Activated CD8-positive, alpha-beta memory T cell treated with anti-CD3 and anti-CD28 coated beads, Interleukin-2, amount 50 U/mL, for 24 hours (primary cell): ENCODE data around the gene TENT5C.
"Not testable (repeated sequence)": the region's sequence is repeated elsewhere in the genome, so short reads cannot be mapped to it uniquely, and the experiment has no call there.

Source experiments
- DNase-seq: peaks from one replicate; pipeline ENCODE4 v3.0.0-alpha.2; 2020; ENCODE audit errors: extremely low read depth

The TENT5C gene

DNA sequence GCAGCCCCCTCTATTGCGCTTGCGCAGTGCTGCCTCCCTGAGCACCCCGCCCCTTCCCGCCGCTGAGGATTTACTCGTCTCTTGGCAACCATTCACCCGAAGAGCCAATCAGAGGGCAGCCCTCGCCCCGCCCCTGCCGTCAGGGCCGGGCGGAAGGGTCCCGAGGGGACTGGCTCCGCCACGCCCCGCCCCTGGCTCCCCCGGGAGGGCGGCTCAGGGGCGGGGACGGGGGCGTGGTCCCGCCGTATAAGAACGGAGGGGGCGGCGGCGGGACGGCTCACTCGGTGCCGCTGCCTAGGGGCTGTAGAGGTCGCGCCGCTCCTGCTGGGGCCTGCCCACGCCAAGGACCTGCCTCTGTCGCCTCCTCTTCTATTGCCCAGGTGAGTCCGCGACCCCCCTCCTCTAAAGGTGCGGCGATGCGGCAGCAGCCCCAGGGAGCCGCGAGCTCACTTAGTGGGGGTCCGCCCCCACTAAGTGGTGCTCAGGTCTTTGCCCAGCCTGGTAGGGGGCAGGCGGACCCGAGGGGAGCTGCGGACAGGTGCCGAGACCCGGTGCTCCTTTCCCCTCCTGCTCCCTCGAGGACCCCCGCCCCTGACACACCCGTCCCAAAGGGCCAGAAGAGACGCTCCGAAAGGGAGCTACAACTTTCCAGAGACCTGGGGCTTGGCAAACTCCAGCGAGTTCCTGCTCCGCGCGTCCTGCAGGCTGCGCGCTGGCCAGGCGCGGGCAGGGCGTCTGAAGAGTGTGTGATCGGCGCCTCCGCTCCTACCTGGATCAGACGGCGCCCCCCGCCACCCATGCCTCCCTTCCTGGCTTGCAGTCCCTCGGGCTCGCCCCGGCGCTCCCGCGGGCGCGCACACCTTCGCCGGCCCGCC, at the start of gene TENT5C:
Gene TENT5C, plus strand, starts transcription at position 275 of the 875 bp plus-strand sequence. CDS start 16,821 bp downstream, outside the sequence.
- DNase-seq: peak; percentile 94

DNA sequence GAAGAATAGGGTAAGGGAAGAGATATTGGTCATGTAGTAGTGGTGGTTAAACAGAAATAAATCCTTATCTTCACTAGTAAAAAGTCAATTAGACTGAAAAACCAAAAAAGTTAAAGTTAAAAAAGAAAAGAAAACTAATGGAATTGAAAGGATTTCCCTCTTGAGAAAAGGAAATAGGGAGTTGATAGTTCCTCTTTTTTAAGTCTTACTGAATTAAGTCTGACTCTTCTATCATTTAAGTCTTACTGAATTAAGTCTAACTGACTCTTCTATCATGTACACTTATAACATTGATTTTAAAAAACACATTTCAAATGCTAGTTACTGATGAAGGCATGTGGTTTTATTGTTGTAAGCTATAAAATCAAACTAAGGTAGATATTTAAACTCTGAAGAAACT, 49.5 kb upstream of the TENT5C start:
- no peak for DNase-seq

GRCh38 chr1:117556976-117557375, 48.9 kb upstream of the TENT5C start:
- DNase-seq: no peak

GRCh38 chr1:117558451-117558850, 47.4 kb upstream of the TENT5C start:
- DNase-seq: not testable (repeated sequence)

- DNase-seq: no peak
These were observed 46.7 kb upstream of the TENT5C start for GRCh38 chr1:117559139-117559538.

DNA sequence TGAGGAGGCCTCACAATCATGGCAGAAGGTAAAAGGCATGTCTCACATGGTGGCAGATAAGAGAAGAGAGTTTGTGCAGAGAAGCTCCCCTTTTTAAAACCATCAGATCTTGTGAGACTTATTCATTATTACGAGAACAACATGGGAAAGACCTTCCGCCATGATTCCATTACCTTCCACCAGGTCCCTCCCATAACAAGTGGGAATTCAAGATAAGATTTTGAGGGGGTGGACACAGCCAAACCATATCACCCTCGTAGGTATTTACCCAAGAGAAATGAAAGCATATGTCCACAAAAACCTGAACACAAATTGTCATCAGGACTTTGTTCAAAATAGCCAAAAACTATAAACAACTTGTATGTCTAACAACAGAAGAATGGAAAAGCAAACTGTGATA, 45.9 kb upstream of the TENT5C start:
- no peak for DNase-seq

DNA sequence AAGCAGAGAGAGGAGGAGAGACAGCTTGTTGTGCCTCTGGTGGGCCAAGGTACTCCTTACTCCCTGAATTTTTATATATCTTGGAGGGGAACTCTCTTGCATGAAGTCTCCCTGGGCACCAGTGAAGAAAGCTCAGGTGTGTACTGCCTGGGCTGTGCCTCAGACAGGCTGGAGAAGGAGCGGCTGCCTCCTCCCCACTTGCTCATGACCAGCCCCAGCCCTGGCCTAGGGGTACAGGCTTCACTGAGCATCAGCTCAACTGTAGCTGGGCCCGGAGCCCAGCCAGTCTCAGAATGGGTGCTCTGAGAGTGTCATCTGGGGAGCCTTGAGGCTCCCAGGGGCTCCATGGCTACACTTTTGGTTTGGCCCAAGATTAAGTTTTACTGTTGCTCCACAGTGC, 44.8 kb upstream of the TENT5C start:
- DNase-seq: no peak

- no peak for DNase-seq
These were observed 44.3 kb upstream of the TENT5C start for GRCh38 chr1:117561551-117561950.

- DNase-seq: no peak
These were observed 43.0 kb upstream of the TENT5C start for GRCh38 chr1:117562581-117563491.

GRCh38 chr1:117563492-117563875, 42.4 kb upstream of the TENT5C start:
- DNase-seq: no peak

DNA sequence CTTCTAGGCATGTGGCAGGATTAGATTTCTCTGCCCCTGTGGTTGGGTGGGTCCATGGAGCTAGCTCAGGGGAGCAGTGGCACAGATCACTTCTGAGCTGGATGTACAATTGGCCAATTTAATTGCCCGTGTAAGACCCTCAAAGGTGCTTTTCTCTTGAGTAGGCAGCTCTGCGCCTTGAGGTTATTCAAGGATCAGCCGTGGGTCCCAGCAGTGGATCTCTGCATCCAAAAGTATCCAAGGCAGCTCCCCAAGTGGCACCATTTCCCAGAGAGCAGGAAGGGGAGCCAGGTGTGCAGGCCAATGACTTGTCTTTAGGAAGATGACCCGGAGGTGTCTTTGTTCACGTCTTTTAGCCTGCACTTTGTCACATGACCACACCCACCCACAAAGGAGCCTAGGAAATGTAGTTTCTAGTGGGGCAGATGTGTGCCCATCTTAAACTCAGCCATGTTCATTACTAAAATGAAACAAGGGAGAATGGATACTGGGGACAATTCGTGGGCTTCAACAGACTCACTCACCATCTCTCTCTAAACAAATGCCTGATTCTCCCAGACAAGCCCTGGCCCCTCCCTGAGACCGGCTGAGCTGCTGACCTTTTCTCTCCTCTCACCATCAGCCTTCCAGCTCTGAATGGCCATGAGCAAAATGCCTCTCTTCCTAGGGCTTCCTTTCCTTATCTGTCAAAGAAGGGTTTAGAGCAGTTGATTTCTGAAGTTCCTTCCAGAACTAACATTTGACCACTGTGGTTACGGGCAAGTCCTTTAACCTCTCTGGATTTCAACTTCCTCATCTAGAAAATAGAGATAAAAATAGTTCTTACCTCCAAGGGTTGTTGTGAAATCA, 41.4 kb upstream of the TENT5C start:
- no peak for DNase-seq

GRCh38 chr1:117565076-117565556, 40.7 kb upstream of the TENT5C start:
- no peak for DNase-seq

- DNase-seq: no peak
These were observed 39.9 kb upstream of the TENT5C start for GRCh38 chr1:117565745-117566455.

DNA sequence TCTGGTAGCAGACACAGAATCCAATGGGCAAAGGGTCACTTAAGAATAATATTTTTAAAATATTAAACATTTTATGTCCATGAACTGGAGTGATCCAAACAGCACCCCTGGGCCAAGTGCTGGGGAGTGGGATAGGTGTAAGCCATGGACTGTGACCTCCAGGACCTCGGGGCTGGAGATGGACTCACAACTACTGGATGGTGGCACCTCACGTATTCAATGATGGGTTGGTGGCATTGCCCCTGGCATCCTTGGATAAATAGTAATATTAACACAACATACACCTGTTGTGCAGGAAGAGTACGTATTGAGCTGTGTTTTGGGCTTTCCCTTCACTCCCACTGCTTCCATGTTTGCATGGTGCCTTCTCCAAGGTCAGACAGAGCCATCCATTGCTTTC, 39.3 kb upstream of the TENT5C start:
- no peak for DNase-seq

- DNase-seq: no peak
These were observed 38.4 kb upstream of the TENT5C start for GRCh38 chr1:117567435-117567834.

GRCh38 chr1:117567976-117568375, 37.9 kb upstream of the TENT5C start:
- DNase-seq: no peak

DNA sequence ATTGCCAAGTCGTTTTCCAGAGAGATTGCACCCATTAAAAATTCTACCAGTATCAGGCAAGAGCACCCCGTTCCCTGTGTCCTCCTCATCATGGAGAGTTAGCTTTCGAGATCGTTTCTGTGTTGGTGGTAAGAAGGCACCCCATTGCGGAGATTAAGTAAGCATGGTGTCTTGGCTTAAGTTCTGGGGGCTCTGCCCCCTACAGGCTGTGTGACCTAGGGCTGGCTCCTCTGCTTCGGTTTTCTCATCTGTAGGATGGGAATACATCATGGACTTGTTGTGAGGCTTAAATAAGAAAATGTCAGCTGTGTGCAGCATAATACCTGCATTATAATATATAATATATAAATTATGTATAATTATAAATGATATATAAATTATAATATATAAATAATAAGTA, 36.8 kb upstream of the TENT5C start:
- no peak for DNase-seq

DNA sequence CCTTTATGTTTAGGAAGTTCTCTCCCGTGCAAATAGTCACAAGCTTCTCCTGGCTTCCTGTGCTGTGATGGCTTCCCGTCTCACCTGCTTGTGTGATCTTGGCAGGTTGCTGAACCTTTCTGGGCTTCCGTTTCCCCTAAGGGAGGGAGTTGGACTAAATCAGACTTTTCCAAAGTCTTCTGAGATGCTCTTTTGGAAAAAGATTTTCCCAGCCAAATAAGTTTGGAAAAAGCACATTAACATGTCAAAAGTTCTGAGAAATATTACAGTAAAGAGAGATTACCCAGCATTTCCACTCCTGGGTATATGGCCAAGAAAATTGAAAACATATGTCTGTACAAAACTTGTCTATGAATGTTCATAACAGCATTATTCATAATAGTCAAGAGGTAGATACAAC, 36.0 kb upstream of the TENT5C start:
- DNase-seq: no peak

GRCh38 chr1:117570988-117571409, 34.8 kb upstream of the TENT5C start:
- DNase-seq: no peak

DNA sequence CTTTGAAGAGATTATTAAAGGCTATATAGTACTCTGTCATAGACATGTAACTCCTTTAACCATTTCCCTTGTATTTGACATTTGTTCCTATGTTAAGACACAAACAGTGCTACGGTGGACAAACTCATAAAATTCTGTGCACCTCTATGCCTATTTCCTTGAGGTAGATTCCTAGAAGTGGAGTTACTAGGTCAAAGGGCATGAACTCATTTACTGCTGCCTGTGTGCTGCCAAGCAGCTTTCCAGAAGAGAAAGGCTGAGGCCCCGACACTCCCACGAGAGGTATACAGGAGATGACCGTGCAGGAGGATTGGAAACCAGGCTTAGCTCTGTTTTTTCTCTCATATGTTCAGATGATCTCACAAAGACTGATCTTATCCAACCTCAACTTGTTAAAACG, 34.4 kb upstream of the TENT5C start:
- DNase-seq: no peak

DNA sequence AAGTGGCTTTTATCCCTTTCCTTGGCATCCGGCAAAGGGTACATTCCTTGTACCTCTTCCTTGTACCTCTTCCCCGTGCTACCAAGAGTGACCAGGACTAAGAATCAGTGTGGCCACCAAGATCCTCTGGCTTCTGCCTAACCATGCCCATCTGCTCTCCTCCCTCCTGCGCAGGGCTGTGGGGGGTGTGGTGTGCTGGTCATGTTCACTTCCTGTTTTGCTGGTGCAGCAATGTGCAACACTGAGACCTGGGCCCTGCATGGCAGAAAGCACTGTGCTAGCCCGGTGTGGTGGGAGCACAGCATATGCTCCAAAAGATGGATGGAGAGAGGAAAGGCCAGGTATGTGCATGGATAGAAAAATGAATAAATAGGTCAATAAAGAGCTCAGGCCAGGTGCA, 33.3 kb upstream of the TENT5C start:
- no peak for DNase-seq
